Measurements from ENCODE around the gene CNKSR1.

DNA sequence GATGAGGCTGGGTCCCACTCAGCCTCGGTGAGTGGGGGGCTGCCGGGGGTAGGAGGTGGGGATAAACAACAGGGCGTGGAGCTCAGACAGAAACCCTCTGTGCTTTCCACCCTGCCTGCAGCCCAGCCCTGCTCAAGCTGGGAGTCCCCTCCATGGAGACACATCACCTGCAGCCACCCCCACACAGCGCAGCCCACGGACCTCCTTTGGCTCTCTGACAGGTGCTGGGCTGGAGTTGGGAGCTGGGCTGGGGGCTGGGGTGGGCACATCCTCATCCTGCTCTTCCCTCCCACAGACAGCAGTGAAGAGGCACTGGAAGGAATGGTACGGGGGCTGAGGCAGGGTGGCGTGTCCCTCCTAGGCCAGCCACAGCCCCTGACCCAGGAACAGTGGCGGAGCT lies 11.2 kb downstream of the CNKSR1 start:
- TF ChIP-seq TOX (CRISPR knock-in tag; IDR thresholded peaks at IDR 0.05; ENCODE audit: borderline replicate concordance) (no peak), RARB (CRISPR knock-in tag; IDR thresholded peaks at IDR 0.05) (no peak), ZFP3 (CRISPR knock-in tag; IDR thresholded peaks at IDR 0.05) (no peak), BACH2 (CRISPR knock-in tag; IDR thresholded peaks at IDR 0.05; ENCODE audit: borderline replicate concordance) (no peak), SNAI2 (CRISPR knock-in tag; IDR thresholded peaks at IDR 0.05) (no peak), ZNF565 (CRISPR knock-in tag; conservative IDR thresholded peaks at IDR 0.05; ENCODE audit: low read depth) (no peak), ARNTL (CRISPR knock-in tag; IDR thresholded peaks at IDR 0.05; ENCODE audit: borderline replicate concordance, low read depth) (no peak)
- TF ChIP-seq, protein P1, sequence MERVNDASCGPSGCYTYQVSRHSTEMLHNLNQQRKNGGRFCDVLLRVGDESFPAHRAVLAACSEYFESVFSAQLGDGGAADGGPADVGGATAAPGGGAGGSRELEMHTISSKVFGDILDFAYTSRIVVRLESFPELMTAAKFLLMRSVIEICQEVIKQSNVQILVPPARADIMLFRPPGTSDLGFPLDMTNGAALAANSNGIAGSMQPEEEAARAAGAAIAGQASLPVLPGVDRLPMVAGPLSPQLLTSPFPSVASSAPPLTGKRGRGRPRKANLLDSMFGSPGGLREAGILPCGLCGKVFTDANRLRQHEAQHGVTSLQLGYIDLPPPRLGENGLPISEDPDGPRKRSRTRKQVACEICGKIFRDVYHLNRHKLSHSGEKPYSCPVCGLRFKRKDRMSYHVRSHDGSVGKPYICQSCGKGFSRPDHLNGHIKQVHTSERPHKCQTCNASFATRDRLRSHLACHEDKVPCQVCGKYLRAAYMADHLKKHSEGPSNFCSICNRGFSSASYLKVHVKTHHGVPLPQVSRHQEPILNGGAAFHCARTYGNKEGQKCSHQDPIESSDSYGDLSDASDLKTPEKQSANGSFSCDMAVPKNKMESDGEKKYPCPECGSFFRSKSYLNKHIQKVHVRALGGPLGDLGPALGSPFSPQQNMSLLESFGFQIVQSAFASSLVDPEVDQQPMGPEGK (CRISPR knock-in tag; IDR thresholded peaks at IDR 0.05; ENCODE audit: borderline replicate concordance), result no peak
- TF ChIP-seq, protein P2, sequence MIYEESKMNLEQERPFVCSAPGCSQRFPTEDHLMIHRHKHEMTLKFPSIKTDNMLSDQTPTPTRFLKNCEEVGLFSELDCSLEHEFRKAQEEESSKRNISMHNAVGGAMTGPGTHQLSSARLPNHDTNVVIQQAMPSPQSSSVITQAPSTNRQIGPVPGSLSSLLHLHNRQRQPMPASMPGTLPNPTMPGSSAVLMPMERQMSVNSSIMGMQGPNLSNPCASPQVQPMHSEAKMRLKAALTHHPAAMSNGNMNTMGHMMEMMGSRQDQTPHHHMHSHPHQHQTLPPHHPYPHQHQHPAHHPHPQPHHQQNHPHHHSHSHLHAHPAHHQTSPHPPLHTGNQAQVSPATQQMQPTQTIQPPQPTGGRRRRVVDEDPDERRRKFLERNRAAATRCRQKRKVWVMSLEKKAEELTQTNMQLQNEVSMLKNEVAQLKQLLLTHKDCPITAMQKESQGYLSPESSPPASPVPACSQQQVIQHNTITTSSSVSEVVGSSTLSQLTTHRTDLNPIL (CRISPR knock-in tag; IDR thresholded peaks at IDR 0.05; ENCODE audit: low read depth), result no peak

Data from SK-N-SH treated with all-trans-retinoic acid at 6 μM for 48 hours (cell line).